ENCODE measurements around the gene FAM240A. TPM values are rescaled to one million over a fixed set of nuclear protein-coding genes. Genes with fewer than 3 reads are reported as not detected.

FAM240A gene
- total and polyA plus RNA-seq, 2 experiments from 2014 or later, result 0.18 TPM; not detected in 1

DNA sequence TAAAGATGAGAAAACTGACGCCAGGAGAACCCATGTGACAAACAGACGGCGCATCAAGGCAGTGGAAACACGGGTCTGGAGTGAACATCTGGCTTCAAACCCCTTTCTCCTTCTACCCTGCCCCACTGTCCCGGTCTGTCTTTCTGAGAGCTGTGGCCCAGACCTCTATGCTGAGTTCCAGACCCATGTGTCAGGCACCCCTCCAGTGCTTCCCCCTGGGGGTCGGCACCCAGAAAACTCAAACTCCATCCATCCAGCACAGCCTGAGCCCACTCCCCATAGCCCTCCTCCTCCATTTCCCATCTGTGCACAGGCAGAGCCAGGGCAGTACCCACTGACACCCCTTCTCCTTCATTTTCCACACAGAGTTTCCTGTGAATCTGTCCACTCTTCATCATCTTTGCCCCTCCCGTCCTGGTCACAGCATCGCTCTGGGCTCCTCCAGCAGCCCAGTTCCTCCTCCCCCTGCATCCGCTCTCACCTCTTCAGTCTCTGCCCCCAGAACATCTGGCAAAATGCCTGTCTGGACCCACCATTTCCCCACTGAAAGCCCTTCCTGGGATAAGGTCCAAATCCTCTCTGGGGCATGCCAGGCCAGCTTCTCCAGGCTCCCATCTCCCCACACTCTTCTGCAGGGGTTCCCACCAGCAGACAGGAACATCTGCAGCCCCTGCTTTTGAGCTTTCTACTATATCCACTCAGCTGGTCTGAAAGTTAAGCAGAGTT, 2.9 kb downstream of the FAM240A start:
- H3K4me3 ChIP-seq, result no peak overlapping the region
- H2AFZ ChIP-seq, result no peak overlapping the region
- H3K27me3 ChIP-seq (ENCODE audit: insufficient read depth), result no peaks in the 10 kb centered on the region
- H3F3A ChIP-seq (replicated peaks; ENCODE audit: low read depth), result no peaks in the 10 kb centered on the region
- no peak overlapping the region for H3K4me2 ChIP-seq
- Mint-ChIP-seq H3K27me3 (ENCODE audit: insufficient read depth, low read depth, poor library complexity) (peaks cover 12% of the 10 kb centered on the region), H3K9me3 (no peaks in the 10 kb centered on the region), H3K27ac (no peak overlapping the region), H3K4me1 (peaks cover 22% of the 10 kb centered on the region), H3K4me3 (no peak overlapping the region), H3K36me3 (ENCODE audit: low read depth) (no peaks in the 10 kb centered on the region)
- no peak for DNase-seq (ENCODE audit: low spot score)
- H3K36me3 ChIP-seq (ENCODE audit: insufficient read depth), result no peaks in the 10 kb centered on the region
- no peak overlapping the region for H3K27ac ChIP-seq (ENCODE audit: low read depth)
- TF ChIP-seq ZNF114 (CRISPR knock-in tag; IDR thresholded peaks at IDR 0.05) (no peak), EZH2 (IDR thresholded peaks at IDR 0.05; ENCODE audit: low read depth, unreplicated experiment) (no peak), CREB1 (CRISPR knock-in tag; IDR thresholded peaks at IDR 0.05; ENCODE audit: low read depth) (no peak), POLR2AphosphoS5 (IDR thresholded peaks at IDR 0.05; ENCODE audit: low read depth) (no peak), NANOG (IDR thresholded peaks at IDR 0.05; ENCODE audit: borderline replicate concordance) (no peak), ZNF331 (CRISPR knock-in tag; IDR thresholded peaks at IDR 0.05; ENCODE audit: low read depth) (no peak), STAT1 (IDR thresholded peaks at IDR 0.05; ENCODE audit: unreplicated experiment) (no peak)
- TF ChIP-seq, protein P1, sequence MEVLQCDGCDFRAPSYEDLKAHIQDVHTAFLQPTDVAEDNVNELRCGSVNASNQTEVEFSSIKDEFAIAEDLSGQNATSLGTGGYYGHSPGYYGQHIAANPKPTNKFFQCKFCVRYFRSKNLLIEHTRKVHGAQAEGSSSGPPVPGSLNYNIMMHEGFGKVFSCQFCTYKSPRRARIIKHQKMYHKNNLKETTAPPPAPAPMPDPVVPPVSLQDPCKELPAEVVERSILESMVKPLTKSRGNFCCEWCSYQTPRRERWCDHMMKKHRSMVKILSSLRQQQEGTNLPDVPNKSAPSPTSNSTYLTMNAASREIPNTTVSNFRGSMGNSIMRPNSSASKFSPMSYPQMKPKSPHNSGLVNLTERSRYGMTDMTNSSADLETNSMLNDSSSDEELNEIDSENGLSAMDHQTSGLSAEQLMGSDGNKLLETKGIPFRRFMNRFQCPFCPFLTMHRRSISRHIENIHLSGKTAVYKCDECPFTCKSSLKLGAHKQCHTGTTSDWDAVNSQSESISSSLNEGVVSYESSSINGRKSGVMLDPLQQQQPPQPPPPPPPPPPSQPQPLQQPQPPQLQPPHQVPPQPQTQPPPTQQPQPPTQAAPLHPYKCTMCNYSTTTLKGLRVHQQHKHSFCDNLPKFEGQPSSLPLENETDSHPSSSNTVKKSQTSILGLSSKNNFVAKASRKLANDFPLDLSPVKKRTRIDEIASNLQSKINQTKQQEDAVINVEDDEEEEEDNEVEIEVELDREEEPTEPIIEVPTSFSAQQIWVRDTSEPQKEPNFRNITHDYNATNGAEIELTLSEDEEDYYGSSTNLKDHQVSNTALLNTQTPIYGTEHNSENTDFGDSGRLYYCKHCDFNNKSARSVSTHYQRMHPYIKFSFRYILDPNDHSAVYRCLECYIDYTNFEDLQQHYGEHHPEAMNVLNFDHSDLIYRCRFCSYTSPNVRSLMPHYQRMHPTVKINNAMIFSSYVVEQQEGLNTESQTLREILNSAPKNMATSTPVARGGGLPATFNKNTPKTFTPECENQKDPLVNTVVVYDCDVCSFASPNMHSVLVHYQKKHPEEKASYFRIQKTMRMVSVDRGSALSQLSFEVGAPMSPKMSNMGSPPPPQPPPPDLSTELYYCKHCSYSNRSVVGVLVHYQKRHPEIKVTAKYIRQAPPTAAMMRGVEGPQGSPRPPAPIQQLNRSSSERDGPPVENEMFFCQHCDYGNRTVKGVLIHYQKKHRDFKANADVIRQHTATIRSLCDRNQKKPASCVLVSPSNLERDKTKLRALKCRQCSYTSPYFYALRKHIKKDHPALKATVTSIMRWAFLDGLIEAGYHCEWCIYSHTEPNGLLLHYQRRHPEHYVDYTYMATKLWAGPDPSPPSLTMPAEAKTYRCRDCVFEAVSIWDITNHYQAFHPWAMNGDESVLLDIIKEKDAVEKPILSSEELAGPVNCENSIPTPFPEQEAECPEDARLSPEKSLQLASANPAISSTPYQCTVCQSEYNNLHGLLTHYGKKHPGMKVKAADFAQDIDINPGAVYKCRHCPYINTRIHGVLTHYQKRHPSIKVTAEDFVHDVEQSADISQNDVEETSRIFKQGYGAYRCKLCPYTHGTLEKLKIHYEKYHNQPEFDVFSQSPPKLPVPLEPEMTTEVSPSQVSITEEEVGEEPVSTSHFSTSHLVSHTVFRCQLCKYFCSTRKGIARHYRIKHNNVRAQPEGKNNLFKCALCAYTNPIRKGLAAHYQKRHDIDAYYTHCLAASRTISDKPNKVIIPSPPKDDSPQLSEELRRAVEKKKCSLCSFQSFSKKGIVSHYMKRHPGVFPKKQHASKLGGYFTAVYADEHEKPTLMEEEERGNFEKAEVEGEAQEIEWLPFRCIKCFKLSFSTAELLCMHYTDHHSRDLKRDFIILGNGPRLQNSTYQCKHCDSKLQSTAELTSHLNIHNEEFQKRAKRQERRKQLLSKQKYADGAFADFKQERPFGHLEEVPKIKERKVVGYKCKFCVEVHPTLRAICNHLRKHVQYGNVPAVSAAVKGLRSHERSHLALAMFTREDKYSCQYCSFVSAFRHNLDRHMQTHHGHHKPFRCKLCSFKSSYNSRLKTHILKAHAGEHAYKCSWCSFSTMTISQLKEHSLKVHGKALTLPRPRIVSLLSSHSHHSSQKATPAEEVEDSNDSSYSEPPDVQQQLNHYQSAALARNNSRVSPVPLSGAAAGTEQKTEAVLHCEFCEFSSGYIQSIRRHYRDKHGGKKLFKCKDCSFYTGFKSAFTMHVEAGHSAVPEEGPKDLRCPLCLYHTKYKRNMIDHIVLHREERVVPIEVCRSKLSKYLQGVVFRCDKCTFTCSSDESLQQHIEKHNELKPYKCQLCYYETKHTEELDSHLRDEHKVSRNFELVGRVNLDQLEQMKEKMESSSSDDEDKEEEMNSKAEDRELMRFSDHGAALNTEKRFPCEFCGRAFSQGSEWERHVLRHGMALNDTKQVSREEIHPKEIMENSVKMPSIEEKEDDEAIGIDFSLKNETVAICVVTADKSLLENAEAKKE (CRISPR knock-in tag; IDR thresholded peaks at IDR 0.05), result no peak
- TF ChIP-seq, protein P2, sequence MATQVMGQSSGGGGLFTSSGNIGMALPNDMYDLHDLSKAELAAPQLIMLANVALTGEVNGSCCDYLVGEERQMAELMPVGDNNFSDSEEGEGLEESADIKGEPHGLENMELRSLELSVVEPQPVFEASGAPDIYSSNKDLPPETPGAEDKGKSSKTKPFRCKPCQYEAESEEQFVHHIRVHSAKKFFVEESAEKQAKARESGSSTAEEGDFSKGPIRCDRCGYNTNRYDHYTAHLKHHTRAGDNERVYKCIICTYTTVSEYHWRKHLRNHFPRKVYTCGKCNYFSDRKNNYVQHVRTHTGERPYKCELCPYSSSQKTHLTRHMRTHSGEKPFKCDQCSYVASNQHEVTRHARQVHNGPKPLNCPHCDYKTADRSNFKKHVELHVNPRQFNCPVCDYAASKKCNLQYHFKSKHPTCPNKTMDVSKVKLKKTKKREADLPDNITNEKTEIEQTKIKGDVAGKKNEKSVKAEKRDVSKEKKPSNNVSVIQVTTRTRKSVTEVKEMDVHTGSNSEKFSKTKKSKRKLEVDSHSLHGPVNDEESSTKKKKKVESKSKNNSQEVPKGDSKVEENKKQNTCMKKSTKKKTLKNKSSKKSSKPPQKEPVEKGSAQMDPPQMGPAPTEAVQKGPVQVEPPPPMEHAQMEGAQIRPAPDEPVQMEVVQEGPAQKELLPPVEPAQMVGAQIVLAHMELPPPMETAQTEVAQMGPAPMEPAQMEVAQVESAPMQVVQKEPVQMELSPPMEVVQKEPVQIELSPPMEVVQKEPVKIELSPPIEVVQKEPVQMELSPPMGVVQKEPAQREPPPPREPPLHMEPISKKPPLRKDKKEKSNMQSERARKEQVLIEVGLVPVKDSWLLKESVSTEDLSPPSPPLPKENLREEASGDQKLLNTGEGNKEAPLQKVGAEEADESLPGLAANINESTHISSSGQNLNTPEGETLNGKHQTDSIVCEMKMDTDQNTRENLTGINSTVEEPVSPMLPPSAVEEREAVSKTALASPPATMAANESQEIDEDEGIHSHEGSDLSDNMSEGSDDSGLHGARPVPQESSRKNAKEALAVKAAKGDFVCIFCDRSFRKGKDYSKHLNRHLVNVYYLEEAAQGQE (IDR thresholded peaks at IDR 0.05; ENCODE audit: unreplicated experiment), result no peak
- peaks cover 2% of the 10 kb centered on the region; the same call in 1 of the 2 replicates for H3K9me2 ChIP-seq (ENCODE audit: insufficient read depth)
- H3K79me2 ChIP-seq (replicated peaks; ENCODE audit: insufficient read depth), result no peaks in the 10 kb centered on the region
- ATAC-seq, result no peak
- H3K4me1 ChIP-seq (ENCODE audit: insufficient read depth), result peaks cover 17% of the 10 kb centered on the region
- H4K20me1 ChIP-seq (replicated peaks; ENCODE audit: insufficient read depth), result no peaks in the 10 kb centered on the region

Measured in GM23338 (cell line).